Activated CD8-positive, alpha-beta memory T cell treated with anti-CD3 and anti-CD28 coated beads, Interleukin-2, amount 50 U/mL, for 1 hour (primary cell): ENCODE measurements around the gene RGL1.

Experiments used
- DNase-seq: peaks from one replicate; pipeline ENCODE4 v3.0.0-alpha.2; 2020; ENCODE audit errors: extremely low read depth

The RGL1 gene

DNA sequence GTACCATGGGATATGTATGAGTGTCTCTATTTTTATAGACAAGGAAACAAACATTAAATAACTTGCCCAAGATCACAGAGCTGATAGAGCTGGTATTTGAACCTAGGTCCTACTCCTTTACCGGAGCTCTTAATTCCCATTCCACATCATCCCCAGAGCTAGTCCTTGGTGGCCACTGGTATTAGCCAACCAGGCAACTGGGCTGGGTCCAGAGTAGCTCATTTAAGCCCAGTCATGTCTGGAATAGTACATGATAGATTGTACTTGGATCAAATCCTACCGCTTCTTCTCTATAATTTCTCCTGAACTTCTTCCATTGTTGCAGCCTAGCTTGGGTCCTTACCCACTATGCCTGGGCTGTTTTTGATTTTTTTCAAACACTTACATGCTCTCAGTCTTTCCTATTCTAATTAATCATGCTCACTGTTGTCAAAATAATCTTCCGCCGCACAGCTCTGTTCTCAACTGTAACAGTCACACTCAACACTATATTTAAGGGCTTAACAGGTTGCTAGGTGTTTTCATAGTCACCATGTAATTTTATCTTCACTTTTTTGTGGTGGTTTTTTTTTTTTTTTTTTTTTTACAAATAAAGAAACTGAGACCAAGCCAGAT is 152.4 kb downstream of the RGL1 start:
- DNase-seq, result no peak

DNA sequence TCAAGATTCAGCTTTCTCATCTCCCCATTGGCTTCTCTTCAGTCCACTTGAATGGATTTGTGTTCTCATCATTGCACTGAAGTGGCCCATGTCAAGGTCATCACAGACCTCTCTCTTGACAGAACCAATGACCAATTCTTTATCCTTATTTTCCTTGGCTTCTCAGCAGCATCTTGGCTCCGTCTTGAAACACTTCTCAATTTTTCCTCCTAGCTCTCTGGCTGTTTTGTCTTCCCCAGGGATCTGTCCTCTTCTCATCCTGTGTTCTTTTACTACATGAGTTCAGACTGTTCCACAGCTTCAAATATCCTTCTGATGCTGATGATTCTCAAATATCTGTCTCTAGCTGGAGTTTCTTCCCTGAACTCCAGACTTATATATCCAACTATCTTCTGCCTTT is 154.0 kb downstream of the RGL1 start:
- DNase-seq, result no peak

GRCh38 chr1:183961132-183961531 is 156.2 kb downstream of the RGL1 start:
- DNase-seq, result no peak

GRCh38 chr1:183962903-183963302 is 158.0 kb downstream of the RGL1 start:
- DNase-seq, result no peak

DNA sequence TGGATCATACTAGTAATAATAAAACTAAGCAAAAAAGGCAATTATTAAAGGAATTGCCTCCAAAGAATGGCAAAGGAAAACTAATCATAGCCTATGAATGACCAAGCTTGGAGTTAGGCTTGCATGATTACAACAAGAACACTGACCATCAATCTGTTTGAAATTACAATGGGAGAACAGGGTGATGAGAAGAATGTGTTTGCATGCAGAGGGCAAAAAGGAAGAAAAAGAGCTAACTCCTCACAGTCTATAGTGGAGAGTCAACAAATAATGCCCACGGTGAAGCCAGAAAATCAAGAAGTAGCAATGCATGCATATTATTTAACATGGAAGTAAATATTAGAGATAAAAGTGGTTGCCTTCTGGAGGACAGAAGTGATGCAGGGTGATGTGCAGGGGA is 160.8 kb downstream of the RGL1 start:
- no peak for DNase-seq

- DNase-seq, result no peak
These were observed 161.6 kb downstream of the RGL1 start for GRCh38 chr1:183966487-183966886.

DNA sequence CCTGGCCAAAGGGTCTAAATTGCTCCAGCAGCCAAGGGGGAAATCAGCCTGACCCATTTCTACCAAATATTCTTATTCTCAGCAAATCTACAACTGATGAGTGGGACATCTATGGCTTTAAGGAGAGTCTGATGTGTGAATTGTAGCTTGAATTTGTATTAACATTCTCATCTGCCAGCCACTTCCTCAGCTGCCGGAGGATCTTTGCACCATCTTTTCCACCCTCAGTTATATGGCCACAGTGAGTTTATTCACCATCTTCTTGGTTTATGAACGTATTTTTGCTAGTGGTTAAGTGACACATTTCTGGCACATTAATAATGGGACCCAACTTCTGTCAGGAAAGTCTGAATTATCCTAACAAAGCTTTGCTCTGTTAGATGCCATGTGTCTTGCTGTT is 163.0 kb downstream of the RGL1 start:
- DNase-seq, result no peak

- DNase-seq, result no peak
These were observed 163.5 kb downstream of the RGL1 start for GRCh38 chr1:183968386-183968785.

GRCh38 chr1:183970516-183971300 is 165.8 kb downstream of the RGL1 start:
- no peak for DNase-seq

DNA sequence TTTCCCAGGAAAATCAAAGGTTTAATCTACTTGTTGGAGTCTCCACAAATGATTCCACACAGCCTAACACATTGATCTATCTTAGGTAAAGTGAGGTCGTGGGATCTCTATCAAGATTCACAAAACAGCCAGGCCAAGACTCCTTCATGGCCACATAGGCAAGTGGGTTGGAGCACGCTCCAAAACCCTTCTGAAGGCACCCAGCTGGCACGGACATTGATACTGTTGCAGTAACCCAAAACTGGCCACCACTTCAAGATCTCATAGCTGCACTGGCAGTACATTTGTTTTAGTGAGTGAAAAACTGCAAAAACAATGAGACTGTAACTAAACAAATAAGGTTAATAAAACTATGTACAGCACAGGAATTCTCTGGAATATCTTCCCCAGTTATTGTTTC is 170.7 kb downstream of the RGL1 start:
- no peak for DNase-seq

GRCh38 chr1:183977717-183978116 is 172.8 kb downstream of the RGL1 start:
- no peak for DNase-seq
